MG63 (cell line): Measurements from ENCODE around the gene NAV2. TPM values are rescaled to one million over a fixed set of nuclear protein-coding genes. Genes with fewer than 3 reads are reported as not detected.
"Not testable (repeated sequence)": the region's sequence is repeated elsewhere in the genome, so short reads cannot be mapped to it uniquely, and the experiment has no call there.

ENCODE experiments used
- DNase-seq: peaks from one replicate; pipeline ENCODE4 v3.0.0-alpha.2; 2020
- H3K27me3 ChIP-seq: fragments of 250-450 bp; sonication (Bioruptor Pico); 2 replicates; pipeline ENCODE4 v1.5.1; 2020; ENCODE audit warnings: mild to moderate bottlenecking, moderate library complexity
- H3K36me3 ChIP-seq: fragments of 250-450 bp; sonication (Bioruptor Pico); 2 replicates; pipeline ENCODE4 v1.5.1; 2020; ENCODE audit warnings: mild to moderate bottlenecking, moderate library complexity
- H3K4me3 ChIP-seq: fragments of 250-450 bp; sonication (Bioruptor Pico); 2 replicates; pipeline ENCODE4 v1.5.1; 2020; ENCODE audit warnings: mild to moderate bottlenecking, moderate library complexity
- H3K9me3 ChIP-seq: fragments of 250-450 bp; sonication (Bioruptor Pico); 2 replicates; pipeline ENCODE4 v1.5.1; 2020; ENCODE audit warnings: mild to moderate bottlenecking, moderate library complexity
- total RNA-seq: library from RNA; depleted of rRNA; stranded (reverse); fragments of >200 nt; shearing (Covaris generic); gene quantifications from 2 replicates; pipeline ENCODE4 v1.2.3, GENCODE V29; 2014; ENCODE audit warnings: low replicate concordance

NAV2 gene
- total RNA-seq, 1 experiment from 2014 or later, result 3.7 TPM

- Histone ChIP-seq H3K36me3 (peaks cover 72% of the 10 kb centered on the region), H3K9me3 (no peaks in the 10 kb centered on the region)
- DNase-seq, result no peak
Observed at GRCh38 chr11:19957294-19957943, 244.8 kb downstream of the NAV2 start.

GRCh38 chr11:19958204-19958603 is 245.6 kb downstream of the NAV2 start:
- Histone ChIP-seq H3K27me3 (no peaks in the 10 kb centered on the region), H3K4me3 (no peak overlapping the region), H3K36me3 (peaks cover 74% of the 10 kb centered on the region), H3K9me3 (no peaks in the 10 kb centered on the region)
- no peak for DNase-seq

More at GRCh38 chr11:19957294-19957943, 244.8 kb downstream of the NAV2 start:
- Histone ChIP-seq H3K4me3 (no peak overlapping the region), H3K27me3 (no peaks in the 10 kb centered on the region)

GRCh38 chr11:19959210-19959609 is 246.6 kb downstream of the NAV2 start:
- H3K27me3 ChIP-seq, result no peaks in the 10 kb centered on the region
- H3K9me3 ChIP-seq, result no peaks in the 10 kb centered on the region
- H3K36me3 ChIP-seq, result peaks cover 71% of the 10 kb centered on the region
- DNase-seq, result no peak
- no peak overlapping the region for H3K4me3 ChIP-seq

GRCh38 chr11:19959648-19960059 is 247.0 kb downstream of the NAV2 start:
- DNase-seq, result no peak
- no peaks in the 10 kb centered on the region for H3K9me3 ChIP-seq
- H3K4me3 ChIP-seq, result no peak overlapping the region
- H3K36me3 ChIP-seq, result peaks cover 67% of the 10 kb centered on the region
- H3K27me3 ChIP-seq, result no peaks in the 10 kb centered on the region

GRCh38 chr11:19960410-19960809 is 247.8 kb downstream of the NAV2 start:
- not testable (repeated sequence) for H3K9me3 ChIP-seq
- peaks cover 65% of the 10 kb centered on the region for H3K36me3 ChIP-seq

GRCh38 chr11:19961225-19961624 is 248.6 kb downstream of the NAV2 start:
- no peaks in the 10 kb centered on the region for H3K27me3 ChIP-seq
- no peak overlapping the region for H3K4me3 ChIP-seq
- no peak for DNase-seq
- no peaks in the 10 kb centered on the region for H3K9me3 ChIP-seq
- peaks cover 64% of the 10 kb centered on the region for H3K36me3 ChIP-seq

More at GRCh38 chr11:19960410-19960809, 247.8 kb downstream of the NAV2 start:
- H3K4me3 ChIP-seq, H3K27me3 ChIP-seq, DNase-seq: not testable (repeated sequence)

GRCh38 chr11:19962053-19962800 is 249.6 kb downstream of the NAV2 start:
- no peak for DNase-seq
- peaks cover 62% of the 10 kb centered on the region for H3K36me3 ChIP-seq
- H3K9me3 ChIP-seq, result no peaks in the 10 kb centered on the region
- no peaks in the 10 kb centered on the region for H3K27me3 ChIP-seq
- no peak overlapping the region for H3K4me3 ChIP-seq

GRCh38 chr11:19962801-19963175 is 250.2 kb downstream of the NAV2 start:
- Histone ChIP-seq H3K27me3 (no peaks in the 10 kb centered on the region), H3K9me3 (no peaks in the 10 kb centered on the region), H3K4me3 (no peak overlapping the region), H3K36me3 (peaks cover 65% of the 10 kb centered on the region)
- no peak for DNase-seq

GRCh38 chr11:19963697-19964387 is 251.2 kb downstream of the NAV2 start:
- Histone ChIP-seq H3K4me3 (no peak overlapping the region), H3K36me3 (peaks cover 66% of the 10 kb centered on the region), H3K9me3 (no peaks in the 10 kb centered on the region), H3K27me3 (no peaks in the 10 kb centered on the region)
- DNase-seq, result no peak

- Histone ChIP-seq H3K27me3 (no peaks in the 10 kb centered on the region), H3K9me3 (no peaks in the 10 kb centered on the region), H3K4me3 (no peak overlapping the region), H3K36me3 (peaks cover 67% of the 10 kb centered on the region)
- DNase-seq, result no peak
Observed at GRCh38 chr11:19966441-19966840, 253.8 kb downstream of the NAV2 start.

GRCh38 chr11:19966927-19967326 is 254.3 kb downstream of the NAV2 start:
- no peak for DNase-seq
- Histone ChIP-seq H3K36me3 (peaks cover 62% of the 10 kb centered on the region), H3K4me3 (no peak overlapping the region), H3K27me3 (no peaks in the 10 kb centered on the region), H3K9me3 (no peaks in the 10 kb centered on the region)

- peaks cover 57% of the 10 kb centered on the region for H3K36me3 ChIP-seq
Observed at GRCh38 chr11:19967787-19968186, 255.2 kb downstream of the NAV2 start.

GRCh38 chr11:19968860-19969259 is 256.2 kb downstream of the NAV2 start:
- peaks cover 57% of the 10 kb centered on the region for H3K36me3 ChIP-seq
- no peak for DNase-seq
- no peak overlapping the region for H3K4me3 ChIP-seq
- H3K27me3 ChIP-seq, result no peaks in the 10 kb centered on the region
- no peaks in the 10 kb centered on the region for H3K9me3 ChIP-seq

More at GRCh38 chr11:19967787-19968186, 255.2 kb downstream of the NAV2 start:
- no peak for DNase-seq
- Histone ChIP-seq H3K27me3 (no peaks in the 10 kb centered on the region), H3K4me3 (no peak overlapping the region), H3K9me3 (no peaks in the 10 kb centered on the region)

- no peaks in the 10 kb centered on the region for H3K9me3 ChIP-seq
- H3K36me3 ChIP-seq, result peaks cover 62% of the 10 kb centered on the region
- no peak overlapping the region for H3K4me3 ChIP-seq
- DNase-seq, result no peak
- H3K27me3 ChIP-seq, result no peaks in the 10 kb centered on the region
Observed at GRCh38 chr11:19970944-19971343, 258.3 kb downstream of the NAV2 start.

GRCh38 chr11:19972091-19972490 is 259.5 kb downstream of the NAV2 start:
- Histone ChIP-seq H3K36me3 (peaks cover 57% of the 10 kb centered on the region), H3K27me3 (no peaks in the 10 kb centered on the region), H3K4me3 (no peak overlapping the region), H3K9me3 (no peaks in the 10 kb centered on the region)
- DNase-seq, result no peak

GRCh38 chr11:19972651-19973050 is 260.0 kb downstream of the NAV2 start:
- H3K9me3 ChIP-seq, result no peaks in the 10 kb centered on the region
- DNase-seq, result no peak
- peaks cover 53% of the 10 kb centered on the region for H3K36me3 ChIP-seq
- no peak overlapping the region for H3K4me3 ChIP-seq
- H3K27me3 ChIP-seq, result no peaks in the 10 kb centered on the region

GRCh38 chr11:19973136-19973635 is 260.5 kb downstream of the NAV2 start:
- H3K9me3 ChIP-seq, result no peaks in the 10 kb centered on the region
- no peak for DNase-seq
- H3K27me3 ChIP-seq, result no peaks in the 10 kb centered on the region
- H3K36me3 ChIP-seq, result peaks cover 51% of the 10 kb centered on the region
- H3K4me3 ChIP-seq, result no peak overlapping the region
